B cell (primary cell): Measurements from ENCODE around the gene CHRD. TPM values are rescaled to one million over a fixed set of nuclear protein-coding genes. Genes with fewer than 3 reads are reported as not detected.

ENCODE experiments used
- ATAC-seq: fragments of 200-7000 bp; cut with Tn5 transposase; one replicate; pipeline ENCODE4 v1.10.0; 2021; ENCODE audit warnings: low read depth, mild to moderate bottlenecking, moderate number of reproducible peaks, moderate library complexity
- CTCF ChIA-PET: fragments of 350-600 bp; sonication (Branson Sonifier 250); formaldehyde crosslinking; loops from one replicate; lab custom pipeline; 2021; ENCODE audit warnings: antibody characterized with exemption, inconsistent platforms; lab: Charles Lee
- POLR2A ChIA-PET: fragments of 350-600 bp; sonication (Branson Sonifier 250); formaldehyde crosslinking; loops from one replicate; lab custom pipeline; 2021; ENCODE audit warnings: antibody characterized with exemption; lab: Charles Lee
- DNase-seq: peaks from one replicate; pipeline ENCODE4 v3.0.0; 2013
- H2AFZ ChIP-seq: 2 replicates; pipeline ENCODE4 v1.6.1; 2012; ENCODE audit warnings: mild to moderate bottlenecking, low read depth, low read length; ENCODE audit not compliant: insufficient read depth, poor library complexity, severe bottlenecking
- H3K27ac ChIP-seq, 2 donors: 1 replicate in 1 of 2; 2 replicates in 1 of 2; pipeline ENCODE4 v1.5.1; 2012 to 2013; ENCODE audit warnings: low read length in 2 of 2, mild to moderate bottlenecking in 2 of 2, moderate library complexity in 1 of 2
- H3K27me3 ChIP-seq, 4 experiments: fragments of 200-600 bp in 1 of 4; sonication (generic) in 1 of 4; replicated peaks in 1 of 4; 1 replicate in 2 of 4; 2 replicates in 2 of 4; pipeline versions ENCODE4 v1.6.1 to v1.7.0; 2013 to 2016; ENCODE audit warnings: low read length in 3 of 4, mild to moderate bottlenecking in 2 of 4, mixed read lengths in 1 of 4, moderate library complexity in 1 of 4; ENCODE audit not compliant: insufficient read depth in 4 of 4, control insufficient read depth in 3 of 4; ENCODE audit errors: control extremely low read depth in 1 of 4
- H3K36me3 ChIP-seq, 2 experiments: replicated peaks in 1 of 2; 1 replicate in 1 of 2; 2 replicates in 1 of 2; pipeline versions ENCODE4 v1.6.1 to v1.7.1; 2013; ENCODE audit warnings: low read length in 1 of 2; ENCODE audit not compliant: insufficient read depth in 2 of 2, control insufficient read depth in 1 of 2; ENCODE audit errors: control extremely low read depth in 1 of 2, extremely low read depth in 1 of 2
- H3K4me1 ChIP-seq, 2 donors: fragments of 200-600 bp in 1 of 2; sonication (generic) in 1 of 2; 1 replicate in 1 of 2; 2 replicates in 1 of 2; pipeline versions ENCODE4 v1.5.1 to v1.6.1; 2013 to 2017; ENCODE audit warnings: low read length in 2 of 2; ENCODE audit not compliant: control insufficient read depth in 2 of 2, insufficient read depth in 2 of 2
- H3K4me2 ChIP-seq: replicated peaks from 2 replicates; pipeline ENCODE3; 2012; ENCODE audit warnings: mild to moderate bottlenecking, low read depth, low read length; ENCODE audit not compliant: poor library complexity, severe bottlenecking
- H3K4me3 ChIP-seq, 5 experiments: fragments of 200-600 bp in 1 of 5; sonication (generic) in 1 of 5; 1 replicate in 3 of 5; 2 replicates in 2 of 5; pipeline versions ENCODE4 v1.5.1 to v1.7.0; 2011 to 2016; ENCODE audit warnings: low read length in 4 of 5, mild to moderate bottlenecking in 4 of 5, low read depth in 2 of 5, control low read depth in 1 of 5, moderate library complexity in 1 of 5; ENCODE audit not compliant: insufficient read depth in 1 of 5; ENCODE audit errors: control extremely low read depth in 1 of 5, extremely low read depth in 1 of 5
- H3K79me2 ChIP-seq: fragments of 200-600 bp; sonication (generic); one replicate; pipeline ENCODE4 v1.6.0; 2016; ENCODE audit warnings: low read length; ENCODE audit not compliant: control insufficient read depth, insufficient read depth
- H3K9ac ChIP-seq: fragments of 200-600 bp; sonication (generic); 2 replicates; pipeline ENCODE4 v1.6.1; 2017; ENCODE audit warnings: mild to moderate bottlenecking, low read length, moderate library complexity
- H3K9me3 ChIP-seq, 3 donors: one replicate each; pipeline versions ENCODE4 v1.6.1 to v1.7.1; 2013; ENCODE audit warnings: low read length in 2 of 3; ENCODE audit not compliant: control insufficient read depth in 2 of 3, insufficient read depth in 1 of 3; ENCODE audit errors: control extremely low read depth in 1 of 3
- H4K20me1 ChIP-seq: 2 replicates; pipeline ENCODE4 v1.6.0; 2012; ENCODE audit warnings: mild to moderate bottlenecking, low read length; ENCODE audit not compliant: insufficient read depth, control insufficient read depth, poor library complexity, severe bottlenecking
- H3K27ac Mint-ChIP-seq: one replicate; pipeline ENCODE4 v1.8.0; 2021; ENCODE audit warnings: mixed read lengths
- H3K27me3 Mint-ChIP-seq: one replicate; pipeline ENCODE4 v1.8.0; 2021; ENCODE audit warnings: mixed read lengths
- H3K4me1 Mint-ChIP-seq: one replicate; pipeline ENCODE4 v1.8.0; 2021; ENCODE audit warnings: mixed read lengths
- H3K4me3 Mint-ChIP-seq: one replicate; pipeline ENCODE4 v1.8.0; 2021; ENCODE audit warnings: mixed read lengths
- H3K9me3 Mint-ChIP-seq: one replicate; pipeline ENCODE4 v1.8.0; 2022; ENCODE audit warnings: mixed read lengths; ENCODE audit not compliant: insufficient read depth
- EZH2 ChIP-seq: IDR thresholded peaks from 2 replicates; pipeline ENCODE4 v1.6.1; 2012; ENCODE audit warnings: borderline replicate concordance, low read depth, mild to moderate bottlenecking, moderate library complexity, low read length; ENCODE audit not compliant: insufficient read depth, poor library complexity, severe bottlenecking
- WGBS: methylation state at CpG from one replicate; pipeline ENCODE4 v1.1.5; 2013; ENCODE audit warnings: missing lambda C conversion rate; ENCODE audit not compliant: insufficient coverage; 5-methylcytosine and 5-hydroxymethylcytosine counted together
- intact Hi-C: fragments of 100-400 bp; cut with micrococcal nuclease; formaldehyde crosslinking; loops from one replicate; pipeline ENCODE4 v1.10.0; 2022
- polyA plus RNA-seq: library from polyadenylated mRNA; depleted of rRNA; stranded (reverse); fragments of >200 nt; gene quantifications from 2 replicates; pipeline ENCODE4 v1.2.3, GENCODE V29; 2012
- total RNA-seq, 2 donors: library from RNA; stranded (reverse); fragments of 120-200 nt in 1 of 2; gene quantifications; 1 replicate in 1 of 2; 2 replicates in 1 of 2; pipeline versions ENCODE4 v1.2.3 to v1.2.4, GENCODE V29; 2013 to 2022
- TF ChIP-seq, protein P1 (sequence below): fragments of 200-600 bp; IDR thresholded peaks from one replicate; pipeline ENCODE4 v1.8.0; 2022; ENCODE audit warnings: antibody characterized with exemption, mild to moderate bottlenecking

The CHRD gene
- total and polyA plus RNA-seq, 2 donors (not counting 1 experiment from before 2014, with no cell fraction given) = not detected

DNA sequence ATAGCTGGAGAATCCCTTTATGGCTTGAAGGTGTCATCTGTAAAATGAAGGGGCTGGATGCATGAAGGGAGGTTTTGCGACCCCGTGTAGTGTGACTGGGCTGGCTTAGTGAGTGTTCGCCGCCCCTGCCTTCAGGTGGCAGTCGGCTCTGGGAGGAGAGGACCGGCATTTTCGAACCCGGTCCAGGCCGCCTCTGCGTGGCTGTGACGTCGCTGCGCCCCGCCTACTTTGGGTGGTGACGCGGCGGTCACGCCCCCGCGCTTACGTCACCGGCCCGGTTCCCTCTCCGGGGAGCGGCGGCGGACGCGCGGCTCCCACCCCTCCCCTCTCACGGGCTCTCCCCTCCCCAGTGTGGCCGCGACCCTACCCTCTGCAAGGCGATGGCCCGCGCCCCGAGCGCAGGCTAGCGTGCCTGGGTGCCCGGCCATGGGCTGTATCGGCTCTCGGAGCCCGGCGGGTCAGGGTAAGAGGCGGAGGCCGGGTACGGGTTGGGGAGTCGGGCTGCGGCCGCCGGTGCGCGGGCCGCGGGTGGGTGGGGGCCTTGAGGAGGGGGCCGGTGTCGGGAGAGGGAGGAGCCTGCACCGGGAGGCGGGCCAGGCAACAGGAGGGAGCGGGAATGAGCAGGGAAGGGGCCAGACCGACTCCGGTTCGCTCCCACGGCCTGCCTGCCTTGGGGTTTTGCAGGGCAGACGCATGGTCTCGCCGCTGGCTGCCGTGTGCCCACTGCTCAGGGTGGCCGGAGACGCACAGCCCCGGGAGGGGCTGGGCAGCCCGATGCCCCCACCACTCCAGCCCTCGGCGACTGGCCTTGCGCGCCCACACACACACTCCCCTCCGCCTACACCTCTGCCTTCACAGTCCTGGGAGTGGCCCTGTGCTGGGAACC lies 44.0 kb upstream of the CHRD start:
- H3K79me2 ChIP-seq = peaks cover 19% of the 10 kb centered on the region
- POLR2A ChIA-PET = interaction anchor here (0.6 kb wide), 1 partner anchor 26 kb away, joined by 5 read pairs; the partner anchor contains the start of genes CLCN2 and POLR2H
- 1% methylated on average over 77 of the region's 77 CpGs for WGBS
- peaks cover 1 to 40% of the 10 kb centered on the region in 2 experiments for H3K36me3 ChIP-seq
- H3K4me1 ChIP-seq = peaks cover 14 to 25% of the 10 kb centered on the region in 2 donors
- H3K27me3 ChIP-seq = peaks cover 0 to 3% (median 0%) of the 10 kb centered on the region in 4 experiments
- H3K27ac ChIP-seq = peak overlapping the region; percentile 93
- H2AFZ ChIP-seq = peak overlapping the region; percentile 85
- no peaks in the 10 kb centered on the region for H4K20me1 ChIP-seq
- ATAC-seq = peak; percentile 80
- intact Hi-C loops = loop anchor here (1.0 to 2.0 kb wide), 4 partner anchors 22 to 87 kb away; partner anchors contain the start of genes EEF1AKMT4, EIF4G1 and PSMD2
- Mint-ChIP-seq H3K27ac (peak overlapping the region; percentile 90), H3K9me3 (no peaks in the 10 kb centered on the region), H3K4me3 (peak overlapping the region; percentile 94), H3K27me3 (no peaks in the 10 kb centered on the region), H3K4me1 (peaks cover 30% of the 10 kb centered on the region)
- TF ChIP-seq, protein P1, sequence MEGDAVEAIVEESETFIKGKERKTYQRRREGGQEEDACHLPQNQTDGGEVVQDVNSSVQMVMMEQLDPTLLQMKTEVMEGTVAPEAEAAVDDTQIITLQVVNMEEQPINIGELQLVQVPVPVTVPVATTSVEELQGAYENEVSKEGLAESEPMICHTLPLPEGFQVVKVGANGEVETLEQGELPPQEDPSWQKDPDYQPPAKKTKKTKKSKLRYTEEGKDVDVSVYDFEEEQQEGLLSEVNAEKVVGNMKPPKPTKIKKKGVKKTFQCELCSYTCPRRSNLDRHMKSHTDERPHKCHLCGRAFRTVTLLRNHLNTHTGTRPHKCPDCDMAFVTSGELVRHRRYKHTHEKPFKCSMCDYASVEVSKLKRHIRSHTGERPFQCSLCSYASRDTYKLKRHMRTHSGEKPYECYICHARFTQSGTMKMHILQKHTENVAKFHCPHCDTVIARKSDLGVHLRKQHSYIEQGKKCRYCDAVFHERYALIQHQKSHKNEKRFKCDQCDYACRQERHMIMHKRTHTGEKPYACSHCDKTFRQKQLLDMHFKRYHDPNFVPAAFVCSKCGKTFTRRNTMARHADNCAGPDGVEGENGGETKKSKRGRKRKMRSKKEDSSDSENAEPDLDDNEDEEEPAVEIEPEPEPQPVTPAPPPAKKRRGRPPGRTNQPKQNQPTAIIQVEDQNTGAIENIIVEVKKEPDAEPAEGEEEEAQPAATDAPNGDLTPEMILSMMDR = no peak
- TF ChIP-seq EZH2 = no peak
- peak overlapping the region; percentile 51 to 83 (median 73) for H3K4me3 ChIP-seq
- CTCF ChIA-PET = no interaction called here
- no peaks in the 10 kb centered on the region for H3K9me3 ChIP-seq
- peak overlapping the region; percentile 82 for H3K4me2 ChIP-seq
- H3K9ac ChIP-seq = peak overlapping the region; percentile 86
- DNase-seq = peak; percentile 92
